ENCODE data around the gene BEST1.
A peak's percentile ranks its signal among the peaks of the same experiment; 100 is the strongest.

GRCh38 chr11:61967924-61968757, 18.0 kb downstream of the BEST1 start:
- TF ChIP-seq BHLHE40 (IDR thresholded peaks at IDR 0.05; ENCODE audit: low read depth, low read length) (no peak), CTCF (IDR thresholded peaks at IDR 0.05) (no peak), CEBPB (IDR thresholded peaks at IDR 0.05) (no peak), RFX5 (IDR thresholded peaks at IDR 0.05) (no peak), EP300 (IDR thresholded peaks at IDR 0.05) (no peak), SMC3 (IDR thresholded peaks at IDR 0.05) (0 out of 3 replicates have a peak, but pooled peaks have one; percentile 4), RAD21 (conservative IDR thresholded peaks at IDR 0.05 in 1 of 2, IDR thresholded peaks at IDR 0.05 in 1 of 2) (no peak), HES2 (IDR thresholded peaks at IDR 0.05) (no peak), POLR2A (IDR thresholded peaks at IDR 0.05; ENCODE audit: low read length) (peak; percentile 45), RARB (CRISPR knock-in tag; IDR thresholded peaks at IDR 0.05) (peak; percentile 20; the same call in 1 of the 2 replicates), NPAS2 (CRISPR knock-in tag; IDR thresholded peaks at IDR 0.05; ENCODE audit: borderline replicate concordance) (no peak), REST (IDR thresholded peaks at IDR 0.05) (no peak), ZNF302 (CRISPR knock-in tag; IDR thresholded peaks at IDR 0.05) (peak; percentile 65; the same call in 1 of the 2 replicates)

All from A549 (cell line).